Uterus (tissue), 2 donors: ENCODE measurements around the gene PROB1.

Experiments used
- CTCF ChIP-seq, 4 experiments: fragments of 200-600 bp in 2 of 4; fragments of 450-650 bp in 2 of 4; sonication (generic) in 2 of 4; IDR thresholded peaks; one replicate each; pipeline ENCODE4 v1.5.1; 2016 to 2019; ENCODE audit warnings: antibody characterized with exemption in 4 of 4, mild to moderate bottlenecking in 2 of 4, moderate library complexity in 1 of 4
- POLR2A ChIP-seq, 2 donors: fragments of 450-650 bp; IDR thresholded peaks; one replicate each; pipeline ENCODE4 v1.6.1; 2016; ENCODE audit warnings: antibody characterized with exemption in 2 of 2, mild to moderate bottlenecking in 1 of 2, moderate library complexity in 1 of 2

DNA sequence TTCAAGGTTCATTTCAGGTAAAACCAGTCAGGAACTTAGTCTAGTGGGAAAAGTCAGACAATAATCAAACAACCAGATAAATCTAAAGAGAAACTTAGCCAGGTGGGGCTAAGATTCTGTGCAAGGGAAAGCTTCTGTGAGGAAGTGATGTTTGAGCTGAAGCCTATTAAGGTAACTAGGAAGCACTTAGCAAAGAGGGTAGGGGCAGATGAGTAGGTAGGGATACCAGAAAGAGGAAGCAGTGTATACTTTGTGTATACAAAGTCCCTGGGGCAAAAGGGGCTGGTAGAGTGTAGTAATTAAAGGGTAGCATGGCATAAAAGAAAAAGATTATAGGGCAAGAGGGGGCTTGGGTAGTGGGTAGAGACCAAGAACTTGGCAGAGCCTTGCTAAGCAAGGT is 12.6 kb upstream of the PROB1 start:
- TF ChIP-seq CTCF (IDR thresholded peaks at IDR 0.05) (no peak), POLR2A (IDR thresholded peaks at IDR 0.05) (no peak)
